Subcutaneous adipose tissue (tissue), 4 donors: ENCODE measurements around the gene AVEN. TPM values are rescaled to one million over a fixed set of nuclear protein-coding genes. Genes with fewer than 3 reads are reported as not detected.

Experiments
- total RNA-seq, 4 donors: library from RNA; depleted of rRNA; stranded (reverse); fragments of >200 nt; gene quantifications; one replicate each; pipeline ENCODE4 v1.1.0, GENCODE V29; 2016
- TF ChIP-seq, protein P1 (sequence below): fragments of 450-650 bp; IDR thresholded peaks from one replicate; pipeline ENCODE4 v1.5.1; 2016; ENCODE audit warnings: low read depth, mild to moderate bottlenecking, control low read depth, antibody characterized with exemption, moderate library complexity

Gene AVEN
- total RNA-seq, 4 donors from 2014 or later, result 8.5 to 26.1 (median 17.5) TPM

DNA sequence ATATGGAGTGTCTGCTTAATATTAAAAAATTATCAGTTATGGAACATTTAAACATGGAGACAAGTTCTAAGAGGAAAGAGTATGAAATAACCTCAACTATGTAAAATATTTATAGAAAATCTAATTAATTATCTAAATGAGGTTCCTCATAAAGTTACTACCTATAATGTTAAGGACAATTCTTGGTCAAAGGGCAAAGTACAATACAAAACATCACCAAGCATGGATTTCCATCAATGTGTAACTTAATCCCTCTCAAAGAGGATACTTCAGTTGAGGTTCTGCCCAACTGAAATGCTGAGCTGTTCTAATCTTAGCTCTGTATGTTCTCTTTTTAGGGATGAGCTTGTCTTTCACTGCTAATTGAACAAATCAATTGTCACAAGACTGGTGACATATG, 126.7 kb downstream of the AVEN start:
- TF ChIP-seq, protein P1, sequence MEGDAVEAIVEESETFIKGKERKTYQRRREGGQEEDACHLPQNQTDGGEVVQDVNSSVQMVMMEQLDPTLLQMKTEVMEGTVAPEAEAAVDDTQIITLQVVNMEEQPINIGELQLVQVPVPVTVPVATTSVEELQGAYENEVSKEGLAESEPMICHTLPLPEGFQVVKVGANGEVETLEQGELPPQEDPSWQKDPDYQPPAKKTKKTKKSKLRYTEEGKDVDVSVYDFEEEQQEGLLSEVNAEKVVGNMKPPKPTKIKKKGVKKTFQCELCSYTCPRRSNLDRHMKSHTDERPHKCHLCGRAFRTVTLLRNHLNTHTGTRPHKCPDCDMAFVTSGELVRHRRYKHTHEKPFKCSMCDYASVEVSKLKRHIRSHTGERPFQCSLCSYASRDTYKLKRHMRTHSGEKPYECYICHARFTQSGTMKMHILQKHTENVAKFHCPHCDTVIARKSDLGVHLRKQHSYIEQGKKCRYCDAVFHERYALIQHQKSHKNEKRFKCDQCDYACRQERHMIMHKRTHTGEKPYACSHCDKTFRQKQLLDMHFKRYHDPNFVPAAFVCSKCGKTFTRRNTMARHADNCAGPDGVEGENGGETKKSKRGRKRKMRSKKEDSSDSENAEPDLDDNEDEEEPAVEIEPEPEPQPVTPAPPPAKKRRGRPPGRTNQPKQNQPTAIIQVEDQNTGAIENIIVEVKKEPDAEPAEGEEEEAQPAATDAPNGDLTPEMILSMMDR, result no peak

DNA sequence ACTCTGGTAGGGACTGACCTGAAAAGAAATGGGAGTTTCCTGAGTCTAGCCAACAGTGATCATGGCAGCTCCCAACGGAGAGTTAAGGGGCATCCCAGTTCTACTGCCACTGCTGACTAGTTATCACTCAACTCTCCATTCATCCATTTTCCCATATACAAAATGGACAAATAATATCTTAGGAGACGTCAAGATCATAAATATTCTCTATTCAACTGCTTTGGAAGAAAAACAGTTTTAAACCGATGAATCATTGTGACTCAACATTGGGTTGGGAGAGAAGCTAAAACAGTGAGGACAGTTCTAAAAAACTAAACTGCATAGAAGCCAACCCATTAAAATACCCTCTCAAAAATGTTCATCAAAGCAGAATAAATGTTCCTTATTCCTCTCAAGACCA, 128.3 kb downstream of the AVEN start:
- TF ChIP-seq, protein P1, result no peak

DNA sequence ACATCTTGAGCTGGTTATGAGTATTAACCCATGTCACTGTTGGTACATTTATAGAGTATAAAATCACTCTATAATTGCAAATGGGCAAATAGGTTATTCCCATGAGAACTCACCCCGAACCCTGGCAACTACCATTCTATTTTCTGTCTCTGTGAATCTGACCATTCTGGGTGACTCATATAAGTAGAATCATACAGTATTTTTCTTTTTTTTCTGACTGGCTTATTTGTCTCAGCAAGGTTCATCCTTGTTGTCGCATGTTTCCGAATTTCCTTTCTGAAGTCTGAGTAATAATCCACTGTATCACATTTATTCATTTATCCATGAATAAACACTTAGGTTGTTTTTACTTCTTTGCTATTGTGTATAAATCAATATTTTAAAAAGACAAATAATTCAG, 130.6 kb downstream of the AVEN start:
- TF ChIP-seq, protein P1, result no peak

DNA sequence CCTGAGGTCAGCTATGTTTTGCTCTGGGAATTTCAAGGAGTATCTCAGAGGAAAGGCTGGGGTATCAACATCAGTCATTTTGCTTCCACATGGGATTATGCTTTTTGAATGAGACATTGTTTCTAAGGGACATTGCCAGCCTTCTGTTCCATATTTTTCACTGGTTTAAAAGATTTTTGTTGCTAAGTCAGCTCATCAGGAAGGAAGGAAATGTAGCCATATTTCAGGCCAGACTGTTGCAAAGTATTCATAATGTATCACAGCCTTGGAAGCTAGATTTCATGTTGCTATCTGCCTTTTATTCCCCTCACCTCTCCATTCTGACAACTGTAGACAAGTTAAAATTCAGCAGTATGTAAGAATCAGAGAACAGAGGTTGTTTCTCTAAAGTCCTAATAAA, 131.7 kb downstream of the AVEN start:
- TF ChIP-seq, protein P1, result no peak

DNA sequence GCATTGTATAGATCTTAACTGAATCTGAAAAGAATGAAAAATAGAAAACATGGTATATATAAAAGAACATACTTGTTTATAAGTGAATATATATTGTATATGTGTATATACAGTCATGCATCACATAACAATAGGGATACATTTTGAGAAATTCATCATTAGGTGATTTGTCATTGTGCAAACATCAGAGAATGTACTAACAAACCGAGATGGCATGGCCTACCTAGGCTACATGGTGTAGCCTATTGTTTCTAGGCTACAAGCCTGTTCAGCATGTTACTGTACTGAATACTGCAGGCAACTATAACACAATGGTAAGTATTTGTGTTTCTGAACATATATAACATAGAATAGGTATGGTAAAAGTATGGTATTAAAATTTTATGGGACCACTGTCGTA, 135.3 kb downstream of the AVEN start:
- TF ChIP-seq, protein P1, result no peak

DNA sequence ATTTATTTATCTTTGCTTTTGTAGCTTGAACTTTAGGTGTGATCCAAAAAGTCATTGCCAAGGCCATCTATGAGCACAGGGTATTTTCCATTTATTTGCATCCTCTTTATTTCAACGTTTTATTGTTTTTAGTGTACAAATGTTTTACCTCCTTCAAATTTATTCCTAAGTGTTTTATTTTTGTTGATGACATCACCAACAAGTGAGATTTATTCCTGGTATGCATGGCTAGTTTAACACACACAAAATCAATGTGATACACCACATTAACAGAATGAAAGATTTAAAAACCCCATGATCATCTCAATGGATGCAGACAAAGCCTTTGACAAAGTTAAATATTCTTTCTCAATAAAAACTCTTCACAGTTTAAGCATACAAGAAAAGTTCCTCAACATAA, 137.0 kb downstream of the AVEN start:
- TF ChIP-seq, protein P1, result no peak

DNA sequence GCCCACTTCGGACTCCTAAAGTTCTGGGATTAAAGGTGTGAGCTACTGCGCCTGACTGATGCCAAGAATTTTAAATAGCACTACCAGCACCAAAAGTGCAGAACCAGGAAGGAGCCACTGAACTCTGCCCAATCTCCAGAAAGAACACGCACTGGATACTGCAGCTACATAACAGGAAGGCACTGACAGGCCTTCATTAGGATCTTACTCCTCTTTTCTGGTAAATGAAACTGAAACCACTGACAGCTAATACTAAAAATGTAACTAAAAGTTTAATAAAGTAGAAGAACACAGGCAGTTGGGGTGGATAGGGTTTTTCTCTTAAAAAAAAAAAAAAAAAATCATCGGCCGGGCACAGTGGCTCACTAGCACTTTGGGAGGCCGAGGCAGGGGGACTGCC, 144.8 kb downstream of the AVEN start:
- TF ChIP-seq, protein P1, result no peak
